RWPE2 (cell line): ENCODE data around the gene TJP2.

Source experiments
- ATAC-seq: fragments of 200-7000 bp; cut with Tn5 transposase; 3 replicates; pipeline ENCODE4 v1.9.1; 2021; ENCODE audit warnings: low read depth
- DNase-seq: peaks from one replicate; pipeline ENCODE4 v3.0.0-alpha.2; 2020; ENCODE audit warnings: low spot score
- H3K27ac ChIP-seq: fragments of 450-650 bp; 2 replicates; pipeline ENCODE4 v1.5.1; 2017; ENCODE audit warnings: mild to moderate bottlenecking; ENCODE audit not compliant: poor library complexity, severe bottlenecking
- H3K27me3 ChIP-seq: fragments of 250-450 bp; sonication (Bioruptor Pico); 2 replicates; pipeline ENCODE4 v1.5.1; 2021; ENCODE audit warnings: mild to moderate bottlenecking, moderate library complexity; ENCODE audit not compliant: insufficient read depth, poor library complexity, severe bottlenecking
- H3K36me3 ChIP-seq: fragments of 250-450 bp; sonication (Bioruptor Pico); 2 replicates; pipeline ENCODE4 v1.5.1; 2020; ENCODE audit warnings: low read depth, mild to moderate bottlenecking, moderate library complexity
- H3K4me1 ChIP-seq: fragments of 250-450 bp; sonication (Bioruptor Pico); 2 replicates; pipeline ENCODE4 v1.5.1; 2021; ENCODE audit warnings: mild to moderate bottlenecking, moderate library complexity; ENCODE audit not compliant: insufficient read depth, poor library complexity, severe bottlenecking
- H3K4me3 ChIP-seq: fragments of 250-450 bp; sonication (Bioruptor Pico); 2 replicates; pipeline ENCODE4 v1.5.1; 2021; ENCODE audit warnings: mild to moderate bottlenecking, moderate library complexity; ENCODE audit not compliant: severe bottlenecking
- H3K9me3 ChIP-seq: fragments of 250-450 bp; sonication (Bioruptor Pico); 2 replicates; pipeline ENCODE4 v1.5.1; 2021; ENCODE audit warnings: mild to moderate bottlenecking, moderate library complexity; ENCODE audit not compliant: severe bottlenecking
- CTCF ChIP-seq: fragments of 450-650 bp; IDR thresholded peaks from one replicate; pipeline ENCODE4 v1.5.1; 2017; ENCODE audit warnings: mild to moderate bottlenecking, moderate library complexity; ENCODE audit not compliant: poor library complexity, severe bottlenecking

The TJP2 gene

DNA sequence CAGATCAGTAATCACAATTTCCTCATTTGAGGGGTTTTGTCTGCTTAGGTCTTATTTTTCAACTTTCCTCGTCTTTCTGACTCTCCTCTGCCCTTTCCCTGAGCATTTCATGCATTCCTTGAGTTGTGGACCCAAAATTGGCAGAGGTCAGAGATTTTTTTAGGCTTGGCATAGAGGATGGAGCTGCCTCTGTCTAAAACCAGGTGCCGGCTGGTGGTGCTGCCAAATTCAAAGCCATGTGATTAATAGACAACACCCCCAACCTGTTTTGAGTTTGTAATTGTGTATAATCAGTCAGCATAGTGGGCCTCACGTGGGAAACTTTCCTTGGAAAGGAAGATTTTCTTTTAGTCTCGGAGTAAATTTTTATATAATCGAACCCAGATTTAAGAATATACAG, 39.6 kb downstream of the TJP2 start:
- H3K36me3 ChIP-seq = peaks cover 46% of the 10 kb centered on the region
- no peak overlapping the region for H3K27ac ChIP-seq
- no peaks in the 10 kb centered on the region for H3K4me1 ChIP-seq
- no peak for DNase-seq
- H3K4me3 ChIP-seq = no peak overlapping the region
- TF ChIP-seq CTCF = no peak
- ATAC-seq = no peak
- no peaks in the 10 kb centered on the region for H3K27me3 ChIP-seq
- H3K9me3 ChIP-seq = no peaks in the 10 kb centered on the region

DNA sequence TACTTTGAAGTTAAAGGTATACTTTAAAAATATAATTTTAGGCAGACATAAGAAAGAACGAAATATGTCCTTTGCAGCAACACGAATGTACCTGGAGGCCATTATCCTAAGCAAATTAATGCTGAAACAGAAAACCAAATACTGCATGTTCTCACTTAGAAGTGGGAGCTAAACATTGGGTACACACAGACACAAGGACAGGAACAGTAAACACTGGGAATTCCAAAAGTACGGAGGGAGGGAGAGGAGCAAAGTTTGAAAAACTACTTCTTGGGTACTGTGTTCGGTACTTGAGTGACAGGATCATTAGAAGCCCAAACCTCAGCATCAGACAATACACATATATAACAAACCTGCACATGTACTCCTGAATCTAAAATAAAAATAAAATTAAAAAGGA, 40.9 kb downstream of the TJP2 start:
- DNase-seq = no peak
- no peak overlapping the region for H3K4me3 ChIP-seq

GRCh38 chr9:69215774-69216485, 41.9 kb downstream of the TJP2 start:
- no peaks in the 10 kb centered on the region for H3K4me1 ChIP-seq
- no peak overlapping the region for H3K27ac ChIP-seq
- no peak overlapping the region for H3K4me3 ChIP-seq
- no peaks in the 10 kb centered on the region for H3K9me3 ChIP-seq
- no peak for TF ChIP-seq CTCF
- no peaks in the 10 kb centered on the region for H3K27me3 ChIP-seq
- DNase-seq (no peak), ATAC-seq (no peak)
- H3K36me3 ChIP-seq = peaks cover 68% of the 10 kb centered on the region

More for the DNA sequence above, 40.9 kb downstream of the TJP2 start:
- Histone ChIP-seq H3K36me3 (peaks cover 58% of the 10 kb centered on the region), H3K27ac (no peak overlapping the region), H3K27me3 (no peaks in the 10 kb centered on the region), H3K9me3 (no peaks in the 10 kb centered on the region), H3K4me1 (no peaks in the 10 kb centered on the region)
- ATAC-seq = no peak
- no peak for TF ChIP-seq CTCF

DNA sequence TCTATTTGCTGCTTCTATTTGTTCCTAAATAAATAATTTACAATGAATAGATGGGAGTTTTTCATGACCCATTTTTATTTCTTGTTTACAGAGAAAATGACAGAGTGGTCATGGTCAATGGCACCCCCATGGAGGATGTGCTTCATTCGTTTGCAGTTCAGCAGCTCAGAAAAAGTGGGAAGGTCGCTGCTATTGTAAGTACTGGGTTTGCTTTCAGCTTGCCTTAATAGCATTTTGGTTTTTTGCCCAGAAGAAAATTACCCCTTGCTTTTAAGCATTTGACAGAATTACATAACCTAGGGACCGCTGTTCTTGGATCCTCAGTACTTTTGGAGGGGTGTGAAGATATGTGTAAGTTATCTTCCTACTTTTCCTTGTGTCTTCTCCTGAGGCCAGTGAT, 44.1 kb downstream of the TJP2 start:
- Histone ChIP-seq H3K36me3 (peaks cover 77% of the 10 kb centered on the region), H3K27ac (no peak overlapping the region), H3K27me3 (no peaks in the 10 kb centered on the region), H3K9me3 (no peaks in the 10 kb centered on the region), H3K4me3 (no peak overlapping the region), H3K4me1 (no peaks in the 10 kb centered on the region)
- ATAC-seq (no peak), DNase-seq (no peak)
- TF ChIP-seq CTCF = no peak

DNA sequence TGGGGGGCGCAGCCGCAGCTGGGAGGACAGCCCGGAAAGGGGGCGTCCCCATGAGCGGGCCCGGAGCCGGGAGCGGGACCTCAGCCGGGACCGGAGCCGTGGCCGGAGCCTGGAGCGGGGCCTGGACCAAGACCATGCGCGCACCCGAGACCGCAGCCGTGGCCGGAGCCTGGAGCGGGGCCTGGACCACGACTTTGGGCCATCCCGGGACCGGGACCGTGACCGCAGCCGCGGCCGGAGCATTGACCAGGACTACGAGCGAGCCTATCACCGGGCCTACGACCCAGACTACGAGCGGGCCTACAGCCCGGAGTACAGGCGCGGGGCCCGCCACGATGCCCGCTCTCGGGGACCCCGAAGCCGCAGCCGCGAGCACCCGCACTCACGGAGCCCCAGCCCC, 47.0 kb downstream of the TJP2 start:
- Histone ChIP-seq H3K9me3 (no peaks in the 10 kb centered on the region), H3K4me1 (no peaks in the 10 kb centered on the region), H3K36me3 (peaks cover 93% of the 10 kb centered on the region), H3K27ac (no peak overlapping the region), H3K4me3 (no peak overlapping the region), H3K27me3 (no peaks in the 10 kb centered on the region)
- ATAC-seq (no peak), DNase-seq (no peak)
- TF ChIP-seq CTCF = no peak
